ENCODE results near the gene CBX2.

The CBX2 gene

GRCh38 chr17:79786930-79787643 lies 9.1 kb downstream of the CBX2 start:
- DNase-seq (ENCODE audit: low read depth in 2 of 3, low spot score in 2 of 3): no peak

DNA sequence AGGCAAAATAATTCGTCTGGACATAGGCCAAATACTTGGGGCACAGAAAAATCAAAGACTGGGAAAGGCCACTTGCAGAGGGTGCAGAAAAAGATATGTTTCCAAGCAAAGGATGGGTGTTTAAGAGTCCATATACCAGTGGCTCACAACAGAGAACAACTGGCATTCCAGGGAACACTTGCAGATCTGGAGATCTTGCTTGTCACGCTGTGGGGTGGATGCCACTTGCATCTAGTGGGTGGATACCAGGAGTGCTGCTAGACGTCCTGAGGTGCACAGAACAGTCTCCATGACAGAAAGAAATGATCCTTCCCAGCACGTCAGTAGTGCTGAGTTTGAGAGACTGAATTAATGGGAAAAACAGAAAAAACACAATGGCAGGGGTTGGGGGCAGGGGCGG lies 10.5 kb downstream of the CBX2 start:
- DNase-seq (ENCODE audit: low read depth in 2 of 3, low spot score in 2 of 3): no peak

- no peak for DNase-seq (ENCODE audit: low read depth in 2 of 3, low spot score in 2 of 3)
These were observed 11.3 kb downstream of the CBX2 start for GRCh38 chr17:79788989-79789942.

- no peak for DNase-seq (ENCODE audit: low read depth in 2 of 3, low spot score in 2 of 3)
These were observed 12.2 kb downstream of the CBX2 start for GRCh38 chr17:79789943-79790804.

DNA sequence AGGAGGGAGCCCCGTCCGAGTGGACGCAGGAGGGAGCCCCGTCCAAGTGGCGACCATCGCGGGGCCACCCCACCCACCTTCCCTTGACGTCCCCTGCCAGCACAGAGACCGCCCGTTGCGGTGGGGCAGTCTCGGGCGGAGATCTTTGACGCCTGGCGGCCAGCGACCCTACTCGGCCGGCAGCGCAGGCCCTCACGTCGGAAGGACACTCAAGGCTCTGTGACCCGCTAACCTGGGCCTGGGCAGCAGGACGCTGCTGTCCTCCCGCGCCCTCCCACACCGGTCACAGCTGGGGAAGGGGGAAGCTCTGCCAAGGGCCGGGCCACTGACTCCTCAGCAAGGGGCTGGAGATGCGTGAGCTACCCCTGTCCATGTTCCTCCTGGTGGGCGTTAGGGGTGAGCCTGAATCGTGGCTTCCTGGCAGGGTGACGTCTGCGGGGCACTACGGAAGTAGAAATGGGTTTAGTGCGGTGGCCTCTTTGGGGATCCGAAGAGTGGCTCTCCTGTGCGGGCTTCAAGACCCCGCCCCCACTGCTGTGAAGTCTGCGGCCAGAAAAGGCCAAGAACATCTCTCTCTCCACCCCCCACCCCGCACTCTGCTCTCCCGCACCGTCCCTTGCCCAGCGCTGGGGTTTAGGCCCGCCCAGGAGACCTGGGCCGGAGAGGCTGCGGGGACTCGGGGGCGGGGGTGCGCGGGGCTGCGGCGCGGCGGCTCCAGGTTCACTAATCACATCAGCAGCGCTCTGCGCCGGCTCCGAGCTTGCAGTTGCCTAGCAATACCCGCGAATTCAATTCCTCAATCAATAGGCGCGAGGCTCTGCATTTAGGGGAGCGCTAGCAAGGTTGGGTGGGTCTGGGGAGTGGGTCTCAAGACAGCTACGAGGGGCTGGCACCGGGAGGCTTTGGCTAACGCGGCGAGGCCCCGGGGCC lies 13.1 kb downstream of the CBX2 start:
- DNase-seq (ENCODE audit: low read depth in 2 of 3, low spot score in 2 of 3): no peak

DNA sequence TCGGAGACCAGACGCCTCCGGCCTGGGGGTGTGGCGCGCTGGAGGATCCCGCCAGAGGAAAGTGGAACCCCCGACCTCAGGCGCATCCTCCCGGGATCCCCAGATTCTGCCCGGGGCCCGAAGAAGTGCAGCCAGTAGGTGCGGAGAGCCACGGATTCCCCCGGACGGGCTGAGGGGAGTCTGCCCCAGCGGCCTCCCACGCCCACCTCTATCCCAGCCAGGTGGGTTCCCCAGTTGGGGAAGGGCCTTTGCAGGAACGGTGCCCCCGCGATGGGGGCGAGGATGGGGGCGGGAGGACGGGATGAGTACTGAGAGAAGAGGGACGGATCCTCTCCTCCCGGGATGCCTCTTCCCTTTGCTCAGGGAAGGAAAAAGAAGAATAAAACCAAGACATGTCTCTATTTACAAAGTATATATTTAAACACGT lies 13.8 kb downstream of the CBX2 start:
- DNase-seq (ENCODE audit: low read depth in 2 of 3, low spot score in 2 of 3): no peak

- DNase-seq (ENCODE audit: low read depth in 2 of 3, low spot score in 2 of 3): no peak
These were observed 14.5 kb downstream of the CBX2 start for GRCh38 chr17:79792341-79792871.

- no peak for DNase-seq (ENCODE audit: low read depth in 2 of 3, low spot score in 2 of 3)
These were observed 15.3 kb downstream of the CBX2 start for GRCh38 chr17:79792984-79793923.

DNA sequence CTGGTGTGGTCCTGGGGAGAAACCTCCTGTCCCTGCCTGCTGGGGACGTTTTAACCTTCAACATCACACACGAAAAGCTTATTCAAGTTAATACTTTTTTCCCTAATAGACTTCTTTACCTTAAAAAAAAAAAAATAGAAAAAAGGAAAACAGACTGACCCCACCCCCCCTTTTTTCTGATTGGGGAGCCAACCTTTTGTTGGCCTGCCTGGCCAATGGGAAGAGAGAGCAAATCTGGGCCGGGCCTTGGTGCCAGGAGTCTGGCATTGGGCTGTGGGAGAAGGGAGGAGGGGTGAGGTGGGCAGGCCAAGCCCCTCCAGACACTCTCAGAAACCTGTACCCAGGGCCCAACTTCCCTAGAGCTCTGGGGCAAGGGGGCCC lies 16.0 kb downstream of the CBX2 start:
- no peak for DNase-seq (ENCODE audit: low read depth in 2 of 3, low spot score in 2 of 3)

DNA sequence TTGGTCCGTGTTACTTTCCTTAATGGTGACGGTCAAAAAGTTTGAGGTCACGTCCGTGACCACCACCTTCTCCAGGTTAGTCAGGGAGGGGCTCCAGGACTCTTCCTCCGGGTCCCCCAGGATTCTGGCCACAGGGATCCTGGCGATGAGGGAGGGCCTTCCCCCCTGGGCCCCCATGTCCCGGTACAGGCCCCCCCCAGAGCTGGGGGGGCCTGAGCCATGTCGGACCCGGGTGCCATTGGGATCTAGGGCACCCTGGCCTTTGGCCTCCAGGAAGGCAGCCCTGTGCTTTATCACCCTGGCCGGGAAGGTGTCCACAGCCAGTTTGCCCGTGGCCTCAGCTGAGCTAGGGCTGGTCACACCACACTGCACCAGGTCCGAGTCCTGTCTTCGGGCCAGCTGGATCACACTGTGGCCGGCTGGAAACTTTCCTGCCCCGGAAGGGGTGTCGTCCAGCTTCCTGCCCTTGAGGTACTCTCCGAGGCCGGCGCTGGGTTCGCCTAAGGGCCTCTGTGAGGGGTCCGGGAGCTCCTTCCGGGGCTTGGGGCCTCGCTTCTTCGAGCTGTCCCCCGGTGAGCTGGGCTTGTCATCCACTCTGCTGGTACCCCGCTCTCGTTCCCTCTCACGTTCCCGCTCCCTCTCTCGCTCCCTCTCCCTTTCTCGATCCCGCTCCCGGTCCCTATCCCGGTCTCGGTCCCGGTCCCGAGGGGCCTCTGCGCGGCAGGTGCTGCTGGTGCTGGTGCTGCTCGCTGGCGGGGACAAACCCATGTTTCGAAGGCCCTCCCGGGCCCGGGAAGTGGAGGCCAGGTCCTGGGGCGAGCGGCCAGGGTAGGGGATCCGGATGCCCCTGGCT lies 16.9 kb downstream of the CBX2 start:
- DNase-seq (ENCODE audit: low read depth in 2 of 3, low spot score in 2 of 3): no peak

- no peak for DNase-seq (ENCODE audit: low read depth in 2 of 3, low spot score in 2 of 3)
These were observed 18.0 kb downstream of the CBX2 start for GRCh38 chr17:79795795-79796443.

- DNase-seq (ENCODE audit: low read depth in 2 of 3, low spot score in 2 of 3): no peak
These were observed 18.5 kb downstream of the CBX2 start for GRCh38 chr17:79796444-79796762.

DNA sequence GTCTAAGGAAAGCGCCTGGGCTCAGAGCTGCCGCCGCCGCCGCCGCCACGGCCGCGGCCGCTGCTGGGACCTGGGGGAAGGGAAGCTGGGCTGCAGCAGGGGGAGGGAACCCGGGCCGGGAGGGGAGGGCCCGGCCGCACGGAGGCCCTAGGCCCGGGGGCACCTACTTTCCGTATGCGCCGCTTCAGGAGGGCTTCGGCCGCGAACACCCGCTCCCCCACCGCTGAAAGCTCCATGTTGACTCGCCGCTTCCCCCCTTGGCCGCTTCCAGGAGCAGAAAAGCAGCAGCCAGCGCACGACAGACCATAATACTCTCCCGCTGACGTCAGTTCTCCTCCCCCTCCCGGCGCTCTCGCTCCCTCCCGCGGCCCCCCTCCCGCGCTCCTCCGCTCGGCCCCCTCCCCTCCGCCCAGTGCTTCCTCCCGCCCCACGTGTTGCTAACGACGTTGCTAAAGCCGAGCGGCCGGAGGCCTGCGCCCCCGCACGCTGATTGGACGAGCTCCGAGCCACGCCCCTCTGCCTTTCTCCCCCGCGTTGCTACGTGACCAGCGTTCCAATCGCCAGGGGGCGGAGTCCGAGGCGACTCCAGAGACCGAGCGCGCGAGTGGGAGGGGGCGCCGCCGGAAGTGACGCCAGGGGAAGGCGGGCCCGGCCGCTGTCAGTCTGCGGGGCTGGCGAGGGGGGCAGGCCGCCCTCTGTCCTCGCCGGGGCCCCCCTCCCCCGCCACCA lies 19.0 kb downstream of the CBX2 start, which contains the start of gene CBX8:
TSS of gene CBX8 (minus strand) at position 315 of the 729 bp plus-strand sequence. CDS start at position 236, 79 bp downstream.
- DNase-seq (ENCODE audit: low read depth in 2 of 3, low spot score in 2 of 3): peak; percentile 90 to 99 (median 98)

GRCh38 chr17:79797492-79798298 lies 19.7 kb downstream of the CBX2 start:
- no peak for DNase-seq (ENCODE audit: low read depth in 2 of 3, low spot score in 2 of 3)

DNA sequence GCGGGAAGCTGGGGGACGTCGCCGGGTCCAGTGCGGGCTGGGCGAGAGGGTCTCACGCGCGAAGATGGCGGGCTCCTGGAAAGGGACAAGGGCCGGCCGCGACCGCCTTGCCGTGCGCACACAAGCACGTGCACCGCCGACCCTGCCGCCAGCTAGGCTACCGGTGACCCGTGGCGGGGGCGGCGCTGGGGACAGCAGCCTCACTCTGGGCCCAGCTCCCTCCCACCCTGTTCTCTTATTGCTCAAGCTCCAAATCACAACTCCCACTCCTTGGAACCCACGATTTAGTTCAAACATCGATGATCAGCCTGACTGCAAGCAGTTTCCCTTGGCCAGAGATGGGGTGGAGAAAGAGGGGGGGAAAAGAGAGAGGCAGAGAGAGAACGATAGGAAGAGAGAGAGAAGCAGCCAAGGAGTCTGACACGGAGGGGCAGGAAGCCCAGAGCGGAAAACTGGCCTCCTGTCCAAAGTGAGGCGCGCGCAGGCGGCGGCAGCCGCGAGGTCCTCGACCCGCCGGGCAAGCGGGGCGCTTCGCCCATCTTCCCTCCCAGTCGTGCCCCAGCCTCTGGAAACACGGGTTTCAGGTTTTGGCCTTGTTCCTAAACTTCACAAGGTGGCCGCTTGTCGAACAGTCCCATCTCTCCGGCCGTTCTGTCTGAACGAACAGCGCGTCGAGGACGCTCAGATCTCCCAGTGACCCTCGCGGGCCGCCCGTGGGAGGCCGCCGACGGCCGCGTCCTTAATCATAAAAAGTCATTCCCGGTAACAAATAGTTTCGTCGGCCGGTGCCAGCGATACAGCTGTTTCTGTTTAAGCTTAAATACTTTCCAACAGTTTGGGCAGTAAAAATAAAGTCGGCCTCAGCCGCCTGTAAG lies 20.6 kb downstream of the CBX2 start:
- DNase-seq (ENCODE audit: low read depth in 2 of 3, low spot score in 2 of 3): no peak

Data from activated CD8-positive, alpha-beta memory T cell treated with anti-CD3 and anti-CD28 coated beads for 48 hours (primary cell).